Measurements from ENCODE around the gene SPARCL1.

The SPARCL1 gene

DNA sequence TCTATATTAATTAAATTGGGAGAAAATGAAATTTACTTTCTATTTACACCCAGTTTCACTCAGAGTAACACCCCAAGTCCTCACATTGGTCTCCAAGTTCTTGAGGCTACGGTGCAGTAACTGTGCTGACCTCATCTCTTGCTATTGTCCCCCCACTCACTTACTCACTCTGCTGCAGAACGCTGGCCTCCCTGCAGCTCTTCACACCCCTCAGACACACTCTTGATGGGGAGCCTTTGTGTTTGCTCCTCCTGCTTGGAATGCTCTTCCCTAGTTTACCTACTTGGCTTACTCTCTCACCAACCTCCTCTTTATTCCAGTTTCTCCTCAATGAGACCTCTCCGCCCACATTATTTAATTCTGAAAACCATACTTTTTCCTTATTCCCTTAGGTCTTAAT, 22.2 kb upstream of the SPARCL1 start:
- TF ChIP-seq, protein P1, sequence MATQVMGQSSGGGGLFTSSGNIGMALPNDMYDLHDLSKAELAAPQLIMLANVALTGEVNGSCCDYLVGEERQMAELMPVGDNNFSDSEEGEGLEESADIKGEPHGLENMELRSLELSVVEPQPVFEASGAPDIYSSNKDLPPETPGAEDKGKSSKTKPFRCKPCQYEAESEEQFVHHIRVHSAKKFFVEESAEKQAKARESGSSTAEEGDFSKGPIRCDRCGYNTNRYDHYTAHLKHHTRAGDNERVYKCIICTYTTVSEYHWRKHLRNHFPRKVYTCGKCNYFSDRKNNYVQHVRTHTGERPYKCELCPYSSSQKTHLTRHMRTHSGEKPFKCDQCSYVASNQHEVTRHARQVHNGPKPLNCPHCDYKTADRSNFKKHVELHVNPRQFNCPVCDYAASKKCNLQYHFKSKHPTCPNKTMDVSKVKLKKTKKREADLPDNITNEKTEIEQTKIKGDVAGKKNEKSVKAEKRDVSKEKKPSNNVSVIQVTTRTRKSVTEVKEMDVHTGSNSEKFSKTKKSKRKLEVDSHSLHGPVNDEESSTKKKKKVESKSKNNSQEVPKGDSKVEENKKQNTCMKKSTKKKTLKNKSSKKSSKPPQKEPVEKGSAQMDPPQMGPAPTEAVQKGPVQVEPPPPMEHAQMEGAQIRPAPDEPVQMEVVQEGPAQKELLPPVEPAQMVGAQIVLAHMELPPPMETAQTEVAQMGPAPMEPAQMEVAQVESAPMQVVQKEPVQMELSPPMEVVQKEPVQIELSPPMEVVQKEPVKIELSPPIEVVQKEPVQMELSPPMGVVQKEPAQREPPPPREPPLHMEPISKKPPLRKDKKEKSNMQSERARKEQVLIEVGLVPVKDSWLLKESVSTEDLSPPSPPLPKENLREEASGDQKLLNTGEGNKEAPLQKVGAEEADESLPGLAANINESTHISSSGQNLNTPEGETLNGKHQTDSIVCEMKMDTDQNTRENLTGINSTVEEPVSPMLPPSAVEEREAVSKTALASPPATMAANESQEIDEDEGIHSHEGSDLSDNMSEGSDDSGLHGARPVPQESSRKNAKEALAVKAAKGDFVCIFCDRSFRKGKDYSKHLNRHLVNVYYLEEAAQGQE (IDR thresholded peaks at IDR 0.05; ENCODE audit: insufficient read depth in 1 of 2, low read depth in 2 of 2, low read length in 2 of 2): no peak
- no peak for TF ChIP-seq FOXP2 (optimal IDR thresholded peaks at IDR 0.05; ENCODE audit: borderline replicate concordance, extremely low read depth, extremely low read length, insufficient read depth)
- no peak for TF ChIP-seq SIN3A (IDR thresholded peaks at IDR 0.05; ENCODE audit: borderline replicate concordance, insufficient read depth, low read length)
- no peak for TF ChIP-seq TAF1 (IDR thresholded peaks at IDR 0.05; ENCODE audit: borderline replicate concordance, insufficient read depth, low read length)
- TF ChIP-seq POLR2AphosphoS5 (IDR thresholded peaks at IDR 0.05; ENCODE audit: low read depth, low read length): no peak

DNA sequence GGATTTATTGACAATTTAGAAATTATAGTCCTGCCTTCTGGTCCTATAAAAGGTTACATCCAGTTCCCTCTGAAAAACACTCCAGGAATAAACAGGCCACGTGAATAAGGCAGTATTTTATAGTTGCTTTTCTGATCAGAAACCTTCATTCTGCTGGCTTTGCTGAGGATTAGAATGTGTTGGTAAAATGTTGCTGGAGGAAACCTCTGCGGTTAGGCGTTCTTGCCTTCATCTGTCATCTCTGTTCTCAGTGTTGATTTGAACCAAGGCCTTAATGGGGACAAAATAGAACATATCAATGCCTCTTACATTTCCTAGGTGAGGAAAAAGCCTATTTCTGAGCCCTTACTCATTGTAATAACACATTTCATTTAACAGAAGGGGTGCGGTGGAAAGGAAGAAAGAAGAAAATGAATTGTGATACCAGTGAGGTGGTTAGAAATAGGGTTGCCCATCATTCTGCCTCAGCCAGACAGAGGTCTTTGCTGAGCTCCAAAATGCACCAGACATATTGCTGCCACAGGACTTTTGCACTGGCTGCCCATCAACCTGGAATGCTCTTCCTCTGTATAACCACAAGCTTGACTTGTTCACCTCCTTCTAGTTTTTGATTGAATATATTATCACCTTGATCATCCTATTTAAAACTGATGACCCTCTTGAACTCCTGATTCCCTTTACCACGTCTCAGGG, 18.0 kb upstream of the SPARCL1 start:
- TF ChIP-seq TAF1 (IDR thresholded peaks at IDR 0.05; ENCODE audit: borderline replicate concordance, insufficient read depth, low read length): no peak
- TF ChIP-seq POLR2AphosphoS5 (IDR thresholded peaks at IDR 0.05; ENCODE audit: low read depth, low read length): no peak
- TF ChIP-seq, protein P1 (IDR thresholded peaks at IDR 0.05; ENCODE audit: insufficient read depth in 1 of 2, low read depth in 2 of 2, low read length in 2 of 2): no peak
- TF ChIP-seq SIN3A (IDR thresholded peaks at IDR 0.05; ENCODE audit: borderline replicate concordance, insufficient read depth, low read length): no peak
- no peak for TF ChIP-seq FOXP2 (optimal IDR thresholded peaks at IDR 0.05; ENCODE audit: borderline replicate concordance, extremely low read depth, extremely low read length, insufficient read depth)

DNA sequence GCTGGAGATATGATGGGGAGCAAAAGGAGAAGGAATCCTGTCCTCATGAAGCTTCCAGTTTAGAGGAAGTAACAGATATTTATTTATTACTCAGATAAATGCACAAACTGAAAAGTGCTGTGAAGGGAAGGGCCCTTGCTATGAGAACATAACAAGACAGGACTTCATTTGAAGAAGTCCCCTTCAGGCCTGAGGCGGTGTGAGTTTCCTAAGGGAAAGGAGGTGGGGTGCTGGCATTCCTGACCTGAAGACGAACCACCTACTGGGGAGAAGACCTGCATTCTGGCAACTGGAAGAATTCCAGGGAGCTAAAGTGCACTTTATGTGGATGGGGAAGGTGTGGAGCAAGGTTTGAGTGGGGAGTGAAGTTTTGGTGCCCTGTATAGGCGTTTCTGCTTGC, 15.9 kb upstream of the SPARCL1 start:
- TF ChIP-seq, protein P1 (IDR thresholded peaks at IDR 0.05; ENCODE audit: insufficient read depth in 1 of 2, low read depth in 2 of 2, low read length in 2 of 2): no peak
- TF ChIP-seq SIN3A (IDR thresholded peaks at IDR 0.05; ENCODE audit: borderline replicate concordance, insufficient read depth, low read length) (no peak), POLR2AphosphoS5 (IDR thresholded peaks at IDR 0.05; ENCODE audit: low read depth, low read length) (no peak), TAF1 (IDR thresholded peaks at IDR 0.05; ENCODE audit: borderline replicate concordance, insufficient read depth, low read length) (no peak), FOXP2 (optimal IDR thresholded peaks at IDR 0.05; ENCODE audit: borderline replicate concordance, extremely low read depth, extremely low read length, insufficient read depth) (no peak)

DNA sequence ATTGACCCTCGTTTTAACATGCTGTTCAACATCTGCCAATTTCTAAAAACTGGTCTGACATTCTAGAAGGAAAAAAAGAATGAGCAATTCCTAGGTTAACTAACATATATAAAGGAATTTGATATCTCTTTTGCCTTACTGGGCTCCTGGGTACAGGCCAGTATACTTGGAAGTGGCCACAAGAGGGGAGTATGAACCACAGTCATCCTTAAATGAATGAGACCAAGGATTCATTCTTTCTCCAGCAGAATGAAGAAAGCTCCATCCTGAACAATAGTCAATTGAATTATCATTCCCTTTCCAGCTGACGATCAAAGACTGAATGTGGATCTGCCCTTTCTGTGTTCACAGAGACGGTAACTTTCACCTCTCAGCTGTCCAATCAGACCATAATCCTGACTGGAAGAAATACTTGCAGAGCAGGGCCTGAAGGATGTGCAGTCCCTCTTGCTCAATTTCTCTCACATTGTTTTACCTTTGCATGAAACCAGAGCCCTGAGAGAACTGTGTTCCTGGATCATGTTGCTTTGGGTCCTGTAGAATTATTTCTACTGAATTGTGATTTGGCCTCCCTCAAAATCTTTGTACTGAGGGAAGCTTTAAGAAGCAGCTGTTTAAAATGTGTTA, 14.8 kb upstream of the SPARCL1 start:
- TF ChIP-seq POLR2AphosphoS5 (IDR thresholded peaks at IDR 0.05; ENCODE audit: low read depth, low read length) (no peak), TAF1 (IDR thresholded peaks at IDR 0.05; ENCODE audit: borderline replicate concordance, insufficient read depth, low read length) (no peak), FOXP2 (optimal IDR thresholded peaks at IDR 0.05; ENCODE audit: borderline replicate concordance, extremely low read depth, extremely low read length, insufficient read depth) (no peak), SIN3A (IDR thresholded peaks at IDR 0.05; ENCODE audit: borderline replicate concordance, insufficient read depth, low read length) (no peak)
- TF ChIP-seq, protein P1 (IDR thresholded peaks at IDR 0.05; ENCODE audit: insufficient read depth in 1 of 2, low read depth in 2 of 2, low read length in 2 of 2): no peak

Data from PFSK-1 (cell line).